HEK293 (cell line): Measurements from ENCODE around the gene PIK3CA.

Source experiments
- CTCF ChIA-PET: fragments of 350-600 bp; formaldehyde crosslinking; extraction: SDS; loops from one replicate; lab custom pipeline; 2021; ENCODE audit warnings: antibody characterized with exemption; lab: Yijun Ruan, JAX
- POLR2A ChIA-PET: fragments of 300-600 bp; formaldehyde crosslinking; extraction: SDS; loops from one replicate; lab custom pipeline; 2020; ENCODE audit warnings: antibody characterized with exemption, inconsistent platforms; lab: Yijun Ruan, JAX
- H3K27ac ChIP-seq: fragments of 200-500 bp; sonication (Bioruptor generic); 2 replicates; pipeline ENCODE4 v1.5.1; 2014; ENCODE audit warnings: low read depth, low read length, control low read depth, inconsistent platforms; ENCODE audit errors: extremely low read depth
- H3K36me3 ChIP-seq, 2 experiments: fragments of 200-500 bp in 1 of 2; sonication (Bioruptor generic) in 1 of 2; 1 replicate in 1 of 2; 2 replicates in 1 of 2; pipeline ENCODE4 v1.5.1; 2014 to 2017; ENCODE audit warnings: inconsistent platforms in 2 of 2, low read length in 2 of 2; ENCODE audit not compliant: control insufficient read depth in 2 of 2, insufficient read depth in 1 of 2
- H3K4me1 ChIP-seq: fragments of 200-500 bp; sonication (Bioruptor generic); 2 replicates; pipeline ENCODE4 v1.5.1; 2014; ENCODE audit warnings: mild to moderate bottlenecking, low read length, inconsistent platforms; ENCODE audit not compliant: control insufficient read depth, insufficient read depth
- H3K4me3 ChIP-seq: 2 replicates; pipeline ENCODE4 v1.5.1; 2011; ENCODE audit warnings: low read depth, mild to moderate bottlenecking, control low read depth, low read length, moderate library complexity
- H3K9me3 ChIP-seq: fragments of 200-500 bp; sonication (Bioruptor generic); 2 replicates; pipeline ENCODE4 v1.5.1; 2014; ENCODE audit warnings: low read depth, low read length, inconsistent platforms; ENCODE audit not compliant: control insufficient read depth, insufficient read depth
- GLI4 ChIP-seq: fragments of 450-650 bp; formaldehyde crosslinking; IDR thresholded peaks from 2 replicates; pipeline ENCODE4 v1.5.1; 2016; ENCODE audit warnings: missing biosample characterization, missing genetic modification characterization
- PRDM2 ChIP-seq: fragments of 450-650 bp; formaldehyde crosslinking; IDR thresholded peaks from 2 replicates; pipeline ENCODE4 v1.5.1; 2016; ENCODE audit warnings: missing biosample characterization, missing genetic modification characterization, borderline replicate concordance
- SALL2 ChIP-seq: fragments of 450-650 bp; formaldehyde crosslinking; IDR thresholded peaks from 2 replicates; pipeline ENCODE4 v1.5.0; 2017; ENCODE audit warnings: missing biosample characterization, mild to moderate bottlenecking, missing genetic modification characterization, borderline replicate concordance
- SCRT1 ChIP-seq: fragments of 450-650 bp; formaldehyde crosslinking; IDR thresholded peaks from 2 replicates; pipeline ENCODE4 v1.5.1; 2016; ENCODE audit warnings: missing biosample characterization, missing genetic modification characterization, borderline replicate concordance
- ZBTB20 ChIP-seq: fragments of 450-650 bp; formaldehyde crosslinking; IDR thresholded peaks from 2 replicates; pipeline ENCODE4 v1.5.1; 2016; ENCODE audit warnings: missing biosample characterization, missing genetic modification characterization
- ZNF2 ChIP-seq: fragments of 450-650 bp; formaldehyde crosslinking; IDR thresholded peaks from 2 replicates; pipeline ENCODE4 v1.5.1; 2016; ENCODE audit warnings: missing biosample characterization, missing genetic modification characterization
- ZNF214 ChIP-seq: fragments of 450-650 bp; formaldehyde crosslinking; IDR thresholded peaks from 2 replicates; pipeline ENCODE4 v1.5.1; 2017; ENCODE audit warnings: missing biosample characterization, mild to moderate bottlenecking, missing genetic modification characterization, borderline replicate concordance
- ZNF221 ChIP-seq: fragments of 450-650 bp; formaldehyde crosslinking; IDR thresholded peaks from 2 replicates; pipeline ENCODE4 v1.5.1; 2017; ENCODE audit warnings: missing biosample characterization, missing genetic modification characterization, borderline replicate concordance
- ZNF248 ChIP-seq: fragments of 450-650 bp; formaldehyde crosslinking; IDR thresholded peaks from 2 replicates; pipeline ENCODE4 v1.5.1; 2017; ENCODE audit warnings: missing biosample characterization, missing genetic modification characterization
- ZNF302 ChIP-seq: fragments of 450-650 bp; formaldehyde crosslinking; IDR thresholded peaks from 2 replicates; pipeline ENCODE4 v1.5.1; 2016; ENCODE audit warnings: missing biosample characterization, missing genetic modification characterization, low read depth
- ZNF362 ChIP-seq: fragments of 450-650 bp; formaldehyde crosslinking; IDR thresholded peaks from 2 replicates; pipeline ENCODE4 v1.5.1; 2016; ENCODE audit warnings: missing biosample characterization, missing genetic modification characterization
- ZNF514 ChIP-seq: fragments of 450-650 bp; formaldehyde crosslinking; IDR thresholded peaks from 2 replicates; pipeline ENCODE4 v1.5.1; 2016; ENCODE audit warnings: missing biosample characterization, missing genetic modification characterization
- ZNF548 ChIP-seq: fragments of 450-650 bp; formaldehyde crosslinking; IDR thresholded peaks from 2 replicates; pipeline ENCODE4 v1.5.1; 2016; ENCODE audit warnings: missing biosample characterization, missing genetic modification characterization
- ZNF555 ChIP-seq: fragments of 450-650 bp; formaldehyde crosslinking; conservative IDR thresholded peaks from 2 replicates; pipeline ENCODE4 v1.5.1; 2017; ENCODE audit warnings: missing biosample characterization, mild to moderate bottlenecking, missing genetic modification characterization, inconsistent platforms
- ZNF561 ChIP-seq: fragments of 450-650 bp; IDR thresholded peaks from 2 replicates; pipeline ENCODE4 v1.5.1; 2018; ENCODE audit warnings: missing biosample characterization, missing genetic modification characterization, borderline replicate concordance
- ZNF571 ChIP-seq: fragments of 450-650 bp; formaldehyde crosslinking; IDR thresholded peaks from 2 replicates; pipeline ENCODE4 v1.5.0; 2017; ENCODE audit warnings: missing biosample characterization, missing genetic modification characterization
- ZNF777 ChIP-seq: fragments of 450-650 bp; formaldehyde crosslinking; IDR thresholded peaks from 2 replicates; pipeline ENCODE4 v1.5.1; 2017; ENCODE audit warnings: missing biosample characterization, missing genetic modification characterization, borderline replicate concordance
- ZNF830 ChIP-seq: fragments of 450-650 bp; IDR thresholded peaks from 2 replicates; pipeline ENCODE4 v1.5.0; 2018; ENCODE audit warnings: missing biosample characterization, missing genetic modification characterization, low read depth, mild to moderate bottlenecking, moderate library complexity
- TF ChIP-seq, protein P1 (sequence below): fragments of 450-650 bp; IDR thresholded peaks from 2 replicates; pipeline ENCODE4 v1.5.1; 2018; ENCODE audit warnings: missing biosample characterization, mild to moderate bottlenecking, missing genetic modification characterization
- TF ChIP-seq, protein P2 (sequence below): fragments of 450-650 bp; formaldehyde crosslinking; IDR thresholded peaks from 2 replicates; pipeline ENCODE4 v1.5.1; 2016; ENCODE audit warnings: missing biosample characterization, missing genetic modification characterization

PIK3CA gene

GRCh38 chr3:179278151-179278550, 130.0 kb downstream of the PIK3CA start (continued):
- TF ChIP-seq ZNF777 (tag by site-specific recombination) (no peak), ZNF214 (tag by site-specific recombination) (no peak), ZNF561 (no peak), ZNF830 (tag by site-specific recombination) (no peak)
- TF ChIP-seq, all 188 proteins: peak for 0

DNA sequence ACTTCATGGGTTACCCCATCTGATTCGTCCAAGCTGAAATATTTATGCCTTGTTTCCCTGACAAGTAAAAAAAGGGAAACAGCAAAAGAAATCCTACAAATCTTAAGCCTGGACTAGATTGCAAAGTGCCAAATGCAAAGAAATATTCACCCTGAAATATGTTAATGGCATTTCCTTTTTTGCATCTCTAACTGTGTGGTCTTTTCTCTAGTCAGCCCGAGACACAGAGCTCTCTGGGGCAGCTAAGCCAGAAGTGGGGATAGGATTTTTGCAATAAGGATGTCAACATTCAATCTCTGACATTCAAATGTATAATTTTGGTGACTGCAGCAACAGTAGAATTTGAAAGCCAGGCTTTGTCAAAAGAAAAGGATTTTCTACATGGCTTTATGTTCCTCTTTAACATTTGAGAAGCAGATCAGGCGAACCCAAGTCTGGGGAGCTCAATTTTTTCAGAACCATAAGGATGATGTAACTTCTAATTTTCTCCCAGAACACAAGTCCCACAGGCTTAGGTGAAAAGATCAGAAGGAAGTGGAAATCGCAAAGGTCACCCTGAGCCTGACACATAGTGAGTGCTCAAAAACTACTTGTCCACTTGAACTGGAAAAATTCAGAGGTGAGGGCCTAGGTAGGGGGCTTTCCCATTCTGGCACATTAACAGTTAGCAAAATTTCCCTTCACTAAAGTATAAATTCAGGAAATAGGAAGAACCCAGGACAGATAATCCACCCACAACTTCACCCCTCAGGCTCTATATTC, 131.0 kb downstream of the PIK3CA start:
- Histone ChIP-seq H3K4me1 (no peaks in the 10 kb centered on the region), H3K4me3 (no peak overlapping the region), H3K9me3 (no peaks in the 10 kb centered on the region), H3K27ac (no peak overlapping the region), H3K36me3 (no peaks in the 10 kb centered on the region)
- CTCF ChIA-PET: interaction anchor here (1.3 kb wide), 1 partner anchor 10 kb away, joined by 3 read pairs; no protein-coding TSS in a partner anchor
- no peak for TF ChIP-seq PRDM2
- no peak for TF ChIP-seq ZNF571 (tag by site-specific recombination)
- no peak for TF ChIP-seq ZNF2 (tag by site-specific recombination)
- no peak for TF ChIP-seq GLI4
- TF ChIP-seq SALL2: no peak
- no peak for TF ChIP-seq ZNF514 (tag by site-specific recombination)
- TF ChIP-seq ZNF362: no peak
- TF ChIP-seq ZNF302 (tag by site-specific recombination): no peak
- no peak for TF ChIP-seq ZNF221
- TF ChIP-seq ZNF248 (tag by site-specific recombination): no peak
- TF ChIP-seq, protein P1, sequence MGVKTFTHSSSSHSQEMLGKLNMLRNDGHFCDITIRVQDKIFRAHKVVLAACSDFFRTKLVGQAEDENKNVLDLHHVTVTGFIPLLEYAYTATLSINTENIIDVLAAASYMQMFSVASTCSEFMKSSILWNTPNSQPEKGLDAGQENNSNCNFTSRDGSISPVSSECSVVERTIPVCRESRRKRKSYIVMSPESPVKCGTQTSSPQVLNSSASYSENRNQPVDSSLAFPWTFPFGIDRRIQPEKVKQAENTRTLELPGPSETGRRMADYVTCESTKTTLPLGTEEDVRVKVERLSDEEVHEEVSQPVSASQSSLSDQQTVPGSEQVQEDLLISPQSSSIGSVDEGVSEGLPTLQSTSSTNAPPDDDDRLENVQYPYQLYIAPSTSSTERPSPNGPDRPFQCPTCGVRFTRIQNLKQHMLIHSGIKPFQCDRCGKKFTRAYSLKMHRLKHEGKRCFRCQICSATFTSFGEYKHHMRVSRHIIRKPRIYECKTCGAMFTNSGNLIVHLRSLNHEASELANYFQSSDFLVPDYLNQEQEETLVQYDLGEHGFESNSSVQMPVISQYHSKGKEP (tag by site-specific recombination): no peak
- no peak for TF ChIP-seq ZNF555 (tag by site-specific recombination)
- TF ChIP-seq ZNF830 (tag by site-specific recombination): no peak
- TF ChIP-seq ZNF548 (tag by site-specific recombination): no peak
- no peak for TF ChIP-seq SCRT1
- TF ChIP-seq, protein P2, sequence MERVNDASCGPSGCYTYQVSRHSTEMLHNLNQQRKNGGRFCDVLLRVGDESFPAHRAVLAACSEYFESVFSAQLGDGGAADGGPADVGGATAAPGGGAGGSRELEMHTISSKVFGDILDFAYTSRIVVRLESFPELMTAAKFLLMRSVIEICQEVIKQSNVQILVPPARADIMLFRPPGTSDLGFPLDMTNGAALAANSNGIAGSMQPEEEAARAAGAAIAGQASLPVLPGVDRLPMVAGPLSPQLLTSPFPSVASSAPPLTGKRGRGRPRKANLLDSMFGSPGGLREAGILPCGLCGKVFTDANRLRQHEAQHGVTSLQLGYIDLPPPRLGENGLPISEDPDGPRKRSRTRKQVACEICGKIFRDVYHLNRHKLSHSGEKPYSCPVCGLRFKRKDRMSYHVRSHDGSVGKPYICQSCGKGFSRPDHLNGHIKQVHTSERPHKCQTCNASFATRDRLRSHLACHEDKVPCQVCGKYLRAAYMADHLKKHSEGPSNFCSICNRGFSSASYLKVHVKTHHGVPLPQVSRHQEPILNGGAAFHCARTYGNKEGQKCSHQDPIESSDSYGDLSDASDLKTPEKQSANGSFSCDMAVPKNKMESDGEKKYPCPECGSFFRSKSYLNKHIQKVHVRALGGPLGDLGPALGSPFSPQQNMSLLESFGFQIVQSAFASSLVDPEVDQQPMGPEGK (tag by site-specific recombination): no peak
- TF ChIP-seq ZBTB20 (tag by site-specific recombination): no peak
- TF ChIP-seq, all 188 proteins: peak for 0
- POLR2A ChIA-PET: no interaction called here
